Measurements from ENCODE around the gene MGLL.
"Not testable (repeated sequence)": the region's sequence is repeated elsewhere in the genome, so short reads cannot be mapped to it uniquely, and the experiment has no call there.

MGLL gene

DNA sequence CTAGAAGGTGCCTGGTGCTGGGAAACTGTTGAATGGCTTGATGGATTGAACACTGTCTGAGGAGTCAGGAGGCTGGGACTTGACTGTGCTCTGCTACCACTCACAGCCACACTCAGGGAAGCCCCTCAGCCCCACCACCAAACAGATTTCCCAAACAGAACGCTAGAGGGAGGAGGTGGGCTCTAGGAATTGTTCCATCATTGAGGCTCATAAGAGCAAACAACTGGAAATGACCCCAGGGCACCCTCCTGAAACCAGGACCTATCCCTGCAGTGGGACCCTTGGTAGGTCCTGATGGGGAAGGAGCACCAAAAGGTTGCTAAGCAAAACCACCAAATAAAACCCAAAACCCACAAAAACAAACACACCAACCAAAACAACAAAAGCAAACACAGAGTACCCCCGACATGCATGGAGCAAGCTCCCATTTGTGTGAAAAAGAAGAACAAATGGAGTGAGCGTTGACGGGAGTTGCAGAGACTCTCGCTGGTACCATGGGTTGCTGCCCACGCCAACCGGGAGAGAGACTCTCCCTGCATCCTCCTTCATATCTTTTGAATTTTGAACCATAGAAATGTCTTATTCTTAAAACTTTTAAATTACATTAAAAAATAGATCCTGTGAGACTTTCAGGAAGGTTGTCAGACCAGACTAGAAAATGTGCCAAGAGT lies 103.9 kb downstream of the MGLL start:
- no peak for DNase-seq

DNA sequence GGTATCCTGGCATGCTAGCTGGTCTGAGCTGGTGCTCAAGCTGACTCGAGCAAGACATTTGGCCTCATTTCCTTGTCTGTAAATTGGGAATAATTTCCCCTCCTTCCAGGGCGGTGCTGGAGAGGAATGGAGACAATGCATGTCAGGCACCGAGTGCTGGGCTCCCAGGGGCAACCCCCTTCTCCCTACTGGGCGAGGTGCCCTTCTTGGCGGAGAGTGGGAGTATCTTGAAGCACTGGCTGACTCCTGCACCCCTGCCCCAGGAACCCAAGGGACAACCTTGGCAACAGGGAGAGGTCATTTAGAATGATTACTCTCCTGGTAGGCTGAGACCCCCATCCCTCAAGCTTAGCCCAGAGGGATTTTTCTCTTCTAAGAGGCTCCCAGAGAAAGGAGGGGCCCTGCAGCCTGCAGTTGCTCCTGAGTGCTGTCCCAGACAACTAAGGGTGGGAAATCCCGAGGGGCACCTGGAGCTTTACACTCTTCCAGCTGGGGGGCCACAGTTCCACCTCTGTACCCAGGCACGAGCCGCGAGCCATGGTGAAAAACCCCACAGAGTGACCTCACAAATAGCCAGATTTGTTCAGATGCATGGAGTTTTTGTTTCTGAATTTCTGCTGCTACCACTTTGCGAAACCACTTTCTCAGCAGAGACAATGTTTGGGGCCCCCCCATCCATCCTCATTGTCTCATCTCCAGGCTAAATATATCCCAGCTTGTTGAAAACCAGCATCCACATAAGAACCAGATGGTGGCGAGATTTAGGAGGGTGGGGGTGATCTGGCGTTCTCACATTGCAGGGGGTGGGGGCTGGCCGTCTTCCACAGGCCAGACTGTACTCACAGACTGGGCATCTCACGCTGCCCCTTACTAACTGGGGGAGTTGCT lies 104.7 kb downstream of the MGLL start:
- DNase-seq = peak; percentile 81 to 84

DNA sequence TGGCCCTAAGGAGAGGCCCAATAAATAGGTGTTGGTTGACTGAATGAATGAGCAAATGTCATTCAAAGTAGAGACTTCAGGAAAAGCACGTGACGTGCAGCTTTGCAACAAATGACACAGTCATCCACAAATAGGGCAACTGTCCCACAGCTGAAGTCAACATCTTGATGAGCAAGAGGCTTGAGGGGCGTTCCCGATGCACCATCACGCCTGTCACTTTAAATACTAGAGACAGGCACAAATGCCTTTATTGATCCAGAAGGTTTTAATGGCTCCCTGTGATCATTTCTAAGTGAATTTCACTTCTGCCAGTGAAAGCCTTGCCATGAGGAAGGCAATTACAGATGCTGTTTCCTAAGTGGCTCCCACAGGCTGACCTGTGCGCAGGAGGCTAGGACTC lies 105.9 kb downstream of the MGLL start:
- no peak for DNase-seq

DNA sequence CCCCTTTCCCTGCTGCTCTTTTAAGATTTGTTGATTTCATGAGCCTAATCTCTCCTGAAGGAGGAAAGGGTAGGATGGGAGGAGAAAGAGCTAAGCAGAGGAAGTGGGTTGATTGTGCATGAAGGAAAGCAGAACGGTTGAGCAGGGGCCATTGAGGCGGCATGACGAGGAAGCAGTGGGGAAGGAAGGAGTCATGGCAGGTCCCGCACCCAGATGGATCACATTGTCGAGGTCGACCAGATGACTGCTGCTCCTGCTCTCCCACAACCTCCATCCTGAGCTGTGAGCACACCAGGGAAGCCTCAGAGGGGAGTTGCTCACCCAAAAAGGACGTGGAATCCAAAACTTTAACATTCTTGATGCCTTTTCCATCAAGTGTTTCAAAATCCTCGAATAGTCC lies 106.8 kb downstream of the MGLL start:
- no peak for DNase-seq

DNA sequence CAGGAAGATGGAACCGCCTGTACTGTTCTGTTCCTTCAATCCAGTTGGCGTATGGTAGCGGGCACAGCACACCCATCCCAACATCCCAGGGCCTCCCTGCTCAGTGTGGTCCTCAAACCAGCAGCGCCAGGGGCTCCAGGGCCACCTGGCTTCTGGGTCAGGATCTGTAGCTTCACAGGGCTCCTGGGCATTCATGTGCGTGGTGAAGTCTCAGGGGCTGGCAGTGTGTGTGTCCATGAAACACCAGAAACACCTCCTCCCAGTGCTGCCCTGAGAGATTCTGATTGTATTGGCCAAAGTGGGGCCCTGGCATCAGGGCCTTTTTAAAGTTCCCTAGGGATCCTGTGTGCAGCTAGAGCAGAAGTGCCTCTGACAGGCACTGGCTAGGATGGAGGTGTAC lies 107.4 kb downstream of the MGLL start:
- no peak for DNase-seq

DNA sequence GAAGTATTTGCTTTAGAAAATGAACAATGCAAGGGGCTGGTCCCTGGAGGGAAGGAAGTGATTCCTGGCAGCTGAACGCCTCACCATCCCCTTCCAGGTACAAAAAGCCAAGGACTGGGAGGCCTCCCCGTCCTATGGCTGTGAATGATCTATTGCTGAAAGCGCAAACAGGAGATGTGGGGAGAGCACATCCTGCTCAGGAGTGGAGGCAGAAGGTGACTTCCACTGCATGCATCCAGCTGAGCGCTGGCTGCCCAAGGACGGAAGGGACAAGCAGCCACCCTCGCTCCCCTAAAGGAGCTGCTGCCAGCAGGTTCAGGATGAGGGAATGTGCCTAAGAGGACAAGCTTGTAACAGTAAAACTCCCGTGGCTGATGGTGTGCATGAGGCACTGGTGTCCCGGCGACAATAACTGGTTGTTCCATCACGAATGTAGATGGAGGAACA lies 108.2 kb downstream of the MGLL start:
- DNase-seq = no peak

DNA sequence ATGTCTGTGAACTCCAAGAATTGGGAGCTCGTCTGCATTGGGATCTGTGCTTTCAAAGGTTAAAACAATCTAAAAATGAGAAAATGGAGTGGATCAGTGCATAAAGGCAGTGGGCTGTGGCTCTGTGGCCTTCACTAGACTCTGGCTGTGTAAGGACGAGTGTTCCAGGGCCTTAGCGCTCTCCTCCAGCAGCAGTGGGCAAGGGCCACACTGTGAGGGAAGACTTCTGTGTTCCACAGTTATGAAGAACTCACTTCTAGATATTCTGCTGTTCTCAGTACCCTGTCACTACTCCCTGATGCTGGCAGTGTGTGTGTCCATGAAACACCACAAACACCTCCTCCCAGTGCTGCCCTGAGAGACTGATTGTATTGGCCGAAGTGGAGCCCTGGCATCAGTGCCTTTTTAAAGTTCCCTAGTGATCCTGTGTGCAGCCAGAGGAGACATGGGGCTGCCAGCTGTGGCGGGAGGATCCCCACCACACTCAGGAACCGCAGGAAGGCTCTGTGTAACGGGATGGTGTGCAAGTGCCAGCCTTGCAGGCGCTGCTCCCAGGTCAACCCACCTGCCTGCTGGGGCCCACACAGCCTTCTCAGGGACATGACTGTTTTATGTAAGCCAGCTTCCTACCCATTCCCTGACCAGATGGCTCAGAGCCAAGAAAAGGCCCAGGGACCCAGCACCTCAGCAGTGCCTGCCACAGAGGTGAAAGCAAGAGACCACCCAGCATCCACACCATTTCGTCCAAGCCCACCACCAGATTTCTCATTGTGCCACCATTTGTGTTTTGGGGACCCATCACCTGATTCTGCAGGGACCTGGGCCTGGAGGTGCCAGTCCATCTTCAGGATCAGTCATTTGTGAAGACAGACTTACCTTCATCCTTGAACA lies 109.2 kb downstream of the MGLL start:
- no peak for DNase-seq

DNA sequence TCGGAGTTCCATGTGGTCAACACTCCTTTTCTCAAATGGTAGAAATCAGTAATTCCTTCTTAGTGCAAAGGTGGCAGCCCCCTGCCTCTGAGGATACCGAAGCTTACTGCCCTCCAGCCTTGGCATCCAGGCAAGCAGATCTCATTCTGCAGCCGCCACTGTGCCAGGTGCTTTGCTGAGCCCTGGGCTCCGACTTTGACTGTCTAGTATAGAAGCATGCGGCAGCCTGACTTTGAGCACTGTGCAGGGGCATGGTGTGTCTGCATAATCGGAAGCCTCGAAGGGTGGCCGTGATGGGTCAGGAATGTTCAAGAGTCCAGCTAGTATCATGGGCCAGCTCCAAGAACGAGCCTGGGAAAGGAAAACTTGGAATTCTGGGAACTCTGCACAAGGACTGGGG lies 109.9 kb downstream of the MGLL start:
- no peak for DNase-seq

DNA sequence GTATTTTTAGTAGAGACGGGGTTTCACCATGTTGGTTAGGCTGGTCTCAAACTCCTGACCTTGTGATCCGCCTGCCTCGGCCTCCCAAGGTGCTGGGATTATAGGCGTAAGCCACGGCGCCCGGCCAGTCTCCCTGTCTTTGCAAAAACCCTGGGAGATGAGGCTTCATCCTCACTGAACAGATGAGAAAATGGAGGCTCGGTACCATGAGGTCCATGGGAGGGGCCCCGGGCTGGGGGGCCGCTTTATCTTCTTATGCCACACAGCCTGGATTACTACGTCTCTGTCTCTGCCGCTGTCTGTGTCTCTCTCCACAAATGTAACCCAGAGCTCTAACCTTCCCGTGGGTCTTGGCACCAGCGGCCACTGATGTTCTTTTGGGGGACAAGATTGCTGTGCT lies 110.4 kb downstream of the MGLL start:
- no peak for DNase-seq

DNA sequence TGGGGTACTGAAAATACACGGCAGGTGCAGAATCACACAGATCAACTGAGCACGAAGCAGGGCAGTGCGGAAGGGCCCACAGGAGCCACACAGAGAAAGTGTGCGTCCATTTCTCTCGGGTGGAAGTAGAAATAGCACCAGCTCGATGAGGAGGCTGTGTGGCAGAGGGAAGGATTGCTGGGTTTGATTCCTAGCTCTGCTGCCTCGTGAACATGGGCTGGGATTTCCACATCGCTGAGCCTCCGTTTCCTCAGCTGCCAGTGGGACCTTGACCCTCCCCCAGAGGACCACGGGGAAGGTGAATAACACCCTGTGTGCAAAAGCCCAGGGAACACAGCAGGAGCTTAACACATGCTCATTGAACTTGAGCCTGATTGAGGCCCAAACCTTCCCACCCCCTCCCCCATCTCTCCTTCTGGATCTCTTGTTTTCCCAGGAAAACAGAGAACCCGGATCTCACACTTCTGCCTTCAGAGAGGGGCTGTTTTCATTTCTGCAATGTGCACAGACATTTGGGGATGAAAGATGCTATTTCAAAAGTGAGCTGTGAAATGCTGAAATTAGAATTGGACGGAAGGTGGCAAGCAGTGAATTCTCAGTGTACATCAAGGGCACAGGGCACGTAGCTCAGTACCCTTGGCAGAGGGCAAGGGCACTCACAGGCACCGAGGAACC lies 111.2 kb downstream of the MGLL start:
- DNase-seq = no peak

DNA sequence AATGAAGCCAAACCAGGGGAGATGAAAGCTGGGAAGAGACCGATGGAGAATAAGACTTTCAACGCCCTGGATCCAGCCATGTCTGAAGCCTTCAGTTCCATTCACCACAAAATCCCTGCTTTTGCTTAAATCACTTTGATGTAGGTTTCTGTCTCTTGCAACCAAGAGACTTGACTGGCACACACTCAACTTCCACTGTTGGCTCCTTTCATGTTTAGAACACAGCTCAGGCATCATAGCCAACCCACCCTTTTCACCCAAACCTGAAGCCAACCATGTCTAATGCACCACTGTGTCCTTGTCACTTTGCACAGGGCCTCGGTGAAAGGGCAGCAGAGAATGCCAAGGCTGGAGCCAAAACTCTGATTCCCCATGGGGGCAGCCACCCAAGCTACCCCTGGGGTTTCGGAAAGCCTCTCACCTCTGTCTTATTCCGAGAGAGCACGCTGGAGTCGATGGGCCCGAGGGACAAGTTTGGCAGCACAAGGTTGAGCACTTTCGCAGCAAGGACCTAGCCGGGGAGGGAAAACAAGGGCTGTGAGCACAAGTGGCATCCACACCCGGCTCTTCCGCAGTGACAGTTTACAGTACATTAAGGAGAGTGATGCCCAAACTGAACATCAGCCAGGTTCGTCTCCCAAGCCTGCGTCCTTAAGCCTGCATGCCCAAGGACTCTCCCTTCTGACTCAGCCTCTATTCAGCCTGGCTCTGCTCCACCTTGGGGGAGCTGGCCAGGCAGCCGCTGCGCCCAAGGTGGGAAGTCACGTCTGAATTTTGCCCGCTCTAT lies 112.0 kb downstream of the MGLL start:
- DNase-seq = no peak

DNA sequence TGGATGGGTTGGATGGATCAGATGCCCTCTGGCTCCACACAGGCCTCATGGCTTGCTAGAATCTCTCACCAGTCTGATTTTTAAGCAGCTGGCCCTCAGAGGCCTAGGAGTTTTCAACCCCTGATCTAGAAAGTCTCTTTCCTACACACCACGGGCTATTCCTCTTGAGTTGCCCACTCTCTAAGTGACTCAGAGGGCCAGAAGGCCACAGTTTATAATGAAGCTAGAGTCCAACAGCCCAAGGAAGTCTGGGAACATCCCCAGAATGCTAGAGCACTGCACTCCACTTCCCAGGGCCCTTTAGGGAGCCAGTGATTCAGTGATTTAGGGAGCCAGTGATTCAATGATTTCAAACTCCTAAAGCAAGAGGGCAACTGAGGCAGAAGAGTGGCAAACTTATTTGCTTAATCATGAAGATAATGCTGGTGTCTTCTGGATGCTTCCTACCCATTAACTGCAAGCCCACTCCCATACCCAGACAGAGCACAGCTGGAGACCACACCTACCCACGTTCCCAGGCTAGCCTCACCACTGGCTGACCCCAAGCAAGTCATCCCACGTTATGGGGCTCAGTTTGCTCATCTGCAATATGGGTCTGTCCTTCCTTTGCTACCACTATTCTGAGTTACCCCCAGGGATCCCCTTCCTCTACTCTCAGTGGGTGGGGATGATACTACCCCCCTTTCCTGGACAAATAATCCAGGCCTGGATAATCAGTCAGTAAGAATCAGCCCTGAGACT lies 112.8 kb downstream of the MGLL start:
- DNase-seq = no peak

DNA sequence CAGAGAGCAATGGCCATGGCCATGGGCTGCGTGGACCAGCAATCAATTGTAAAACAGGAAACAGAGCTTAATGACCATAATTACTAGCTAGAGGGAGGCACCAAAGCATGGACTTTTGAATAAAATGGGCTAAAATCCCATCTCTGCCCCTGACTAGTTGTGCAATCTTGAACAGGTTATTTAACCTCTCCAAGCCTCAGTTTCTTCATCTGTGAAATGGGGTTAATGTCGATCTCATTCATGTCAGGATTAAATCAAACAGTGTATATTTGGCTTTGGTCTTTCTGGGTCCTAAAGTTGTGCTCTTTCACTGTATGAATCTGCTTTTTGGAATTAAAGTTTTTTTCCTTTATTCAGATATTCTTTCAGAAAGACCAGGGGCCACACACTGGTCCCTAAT lies 113.5 kb downstream of the MGLL start:
- no peak for DNase-seq

DNA sequence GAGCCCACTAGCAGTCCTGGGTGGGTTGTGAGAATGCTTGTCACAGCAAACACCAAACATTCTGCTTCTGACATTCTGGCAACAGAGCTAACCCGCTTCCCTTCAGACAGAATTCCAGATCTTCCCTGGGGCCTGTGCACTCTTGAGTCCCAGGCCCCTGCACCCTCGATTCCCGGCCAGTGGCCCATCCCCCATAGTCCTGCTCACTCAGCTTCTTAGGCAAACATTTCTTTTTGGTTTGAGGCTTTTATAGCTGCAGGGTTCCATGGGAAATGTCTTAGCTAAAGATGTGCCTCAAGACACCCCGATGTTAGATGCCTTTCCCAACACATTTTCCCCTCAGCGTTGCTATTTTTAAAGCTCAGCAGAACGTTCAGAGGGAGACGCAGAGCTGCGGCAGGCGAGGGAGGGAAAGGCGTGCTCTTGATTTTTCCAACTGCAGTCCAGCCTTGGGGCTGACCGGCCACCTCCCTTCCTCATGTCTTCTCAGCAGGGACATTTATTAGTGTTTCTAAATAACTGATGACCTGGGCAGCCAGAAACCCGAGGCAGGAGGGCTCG lies 114.4 kb downstream of the MGLL start:
- no peak for DNase-seq

DNA sequence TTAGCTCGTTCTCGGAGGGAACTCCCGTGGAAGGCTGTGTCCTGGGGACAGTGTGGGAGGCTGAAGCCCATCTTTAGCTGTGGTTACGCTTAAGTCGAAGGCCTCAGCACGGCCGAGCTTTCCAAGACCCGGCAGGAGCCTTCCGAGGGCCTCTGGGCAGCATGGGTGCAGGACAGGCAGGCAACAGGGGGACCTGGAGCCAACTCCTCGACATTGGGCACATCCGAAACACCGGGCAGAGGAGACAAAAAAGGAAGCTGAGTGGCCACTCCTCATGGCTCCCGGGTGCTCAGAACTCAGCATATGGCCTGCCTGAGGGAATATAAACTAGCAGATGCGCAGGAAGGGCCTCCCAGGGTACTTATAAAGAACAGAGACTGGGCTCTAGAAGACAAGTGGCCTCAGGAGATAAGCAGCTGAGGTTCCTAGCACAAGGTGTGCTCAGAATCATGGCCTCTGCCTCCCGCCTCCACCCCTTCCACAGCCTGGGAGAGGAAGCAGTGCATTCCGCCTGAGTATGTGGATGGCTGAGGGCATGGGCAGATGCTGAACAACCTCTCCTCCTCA lies 115.4 kb downstream of the MGLL start:
- DNase-seq = no peak

DNA sequence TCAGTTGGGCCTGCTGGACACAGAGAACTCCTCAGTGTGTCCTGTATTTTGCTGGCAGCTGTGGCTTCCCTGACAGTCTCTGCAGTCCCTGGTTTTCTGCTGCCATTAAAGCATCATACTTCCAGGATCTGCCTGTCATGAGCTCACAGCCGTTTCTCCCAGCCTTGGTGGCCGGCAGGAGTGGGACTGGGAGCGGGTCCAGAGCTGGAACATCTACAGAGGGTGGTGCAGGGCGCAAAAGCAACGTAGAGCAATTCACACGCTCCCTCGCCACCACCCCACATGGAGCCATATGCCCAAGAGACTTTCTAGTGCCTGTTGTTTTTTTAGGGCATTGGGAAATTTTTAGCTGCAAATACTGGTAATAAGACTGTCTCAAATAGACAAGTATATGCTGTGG lies 116.0 kb downstream of the MGLL start:
- DNase-seq = no peak

DNA sequence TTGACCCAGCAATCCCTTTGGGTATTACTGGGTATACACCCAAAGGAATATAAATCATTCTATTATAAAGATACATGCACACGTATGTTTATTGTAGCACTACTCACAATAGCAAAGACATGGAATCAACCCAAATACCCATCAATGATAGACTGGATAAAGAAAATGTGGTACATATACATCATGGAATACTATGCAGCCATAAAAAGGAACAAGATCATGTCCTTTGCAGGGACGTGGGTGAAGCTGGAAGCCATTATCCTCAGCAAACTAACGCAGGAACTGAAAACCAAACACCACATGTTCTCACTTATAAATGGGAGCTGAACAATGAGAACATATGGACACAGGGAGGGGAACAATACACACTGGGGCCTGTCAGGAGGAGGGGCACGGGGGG lies 117.5 kb downstream of the MGLL start:
- not testable (repeated sequence) for DNase-seq

DNA sequence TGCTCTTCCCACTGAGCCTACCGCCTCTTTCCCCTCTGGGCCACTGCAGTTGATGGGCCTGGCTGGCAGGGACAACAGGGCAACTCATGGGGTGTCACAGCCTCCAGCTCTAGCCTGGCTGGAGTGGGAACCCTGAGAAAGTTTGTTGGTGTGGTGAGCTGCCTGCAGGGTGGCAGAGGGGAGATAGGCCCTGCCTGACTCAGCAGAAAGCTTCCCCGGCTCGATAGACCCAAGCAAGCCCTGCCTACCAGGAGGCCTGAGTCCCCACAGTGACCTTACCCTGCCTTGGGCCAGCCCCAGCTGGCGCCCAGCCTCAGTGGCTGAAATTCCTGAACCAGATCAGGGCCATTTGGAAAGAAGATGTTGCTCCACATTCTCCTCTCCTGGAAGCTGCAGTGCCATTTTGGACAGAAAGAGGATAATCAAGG lies 120.2 kb downstream of the MGLL start:
- no peak for DNase-seq

DNA sequence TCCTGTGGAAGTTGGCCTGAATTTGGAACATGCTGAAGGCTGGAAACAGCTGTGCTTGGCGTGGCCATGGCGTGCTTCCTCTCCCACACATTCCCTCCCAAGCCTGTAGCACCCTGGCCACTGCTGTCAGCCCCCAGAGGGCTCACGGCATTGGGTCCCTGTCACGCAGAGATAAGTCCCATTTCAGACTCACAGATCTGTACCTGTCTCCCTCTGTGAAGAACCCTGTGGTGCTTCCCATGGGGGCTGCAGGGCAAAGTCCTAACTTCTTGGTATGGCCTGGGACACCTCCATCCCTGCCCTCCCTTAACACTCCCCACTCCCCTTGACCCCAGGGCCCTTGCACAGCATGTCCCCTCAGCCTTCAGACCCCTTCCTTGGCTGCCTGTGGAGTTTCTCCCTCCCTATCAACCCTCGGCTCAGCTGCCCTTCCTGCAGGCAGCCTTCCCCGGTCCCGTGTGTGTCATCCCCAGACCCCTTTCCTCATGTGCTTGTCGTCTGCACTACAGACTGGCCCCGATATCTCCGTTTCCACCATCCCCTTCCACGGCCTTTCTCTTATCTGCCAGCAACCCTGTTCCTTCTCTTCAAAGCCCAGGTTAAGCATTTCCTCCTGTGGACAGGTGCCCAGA lies 120.9 kb downstream of the MGLL start:
- no peak for DNase-seq

DNA sequence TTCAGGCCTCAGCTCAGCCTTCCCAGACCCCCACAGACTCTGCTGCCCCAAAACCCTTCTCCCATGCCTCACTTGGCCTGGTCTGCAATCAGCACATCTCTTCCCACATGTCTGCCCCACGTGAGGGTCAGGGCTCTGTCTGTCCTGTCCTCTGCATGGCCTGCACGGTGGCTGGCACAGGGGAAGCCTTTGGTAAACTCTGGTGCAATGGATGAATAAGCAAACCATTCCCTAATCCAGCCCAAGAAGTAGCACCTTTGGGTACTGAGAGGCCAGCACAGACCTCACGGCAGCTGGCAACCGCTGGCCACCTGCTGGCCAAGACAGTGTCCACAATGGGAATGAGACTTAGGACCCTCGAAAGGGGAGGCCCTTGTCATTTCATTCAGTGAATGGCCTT lies 121.9 kb downstream of the MGLL start:
- no peak for DNase-seq

All from cerebellar nuclear complex (tissue), 1 donor.